GM18526 (cell line): ENCODE data around the gene TBC1D22A.

Experiments
- POLR2A ChIP-seq: IDR thresholded peaks from 3 replicates; pipeline ENCODE4 v1.6.1; 2011; ENCODE audit not compliant: insufficient read length; ENCODE audit errors: extremely low read depth

The TBC1D22A gene

DNA sequence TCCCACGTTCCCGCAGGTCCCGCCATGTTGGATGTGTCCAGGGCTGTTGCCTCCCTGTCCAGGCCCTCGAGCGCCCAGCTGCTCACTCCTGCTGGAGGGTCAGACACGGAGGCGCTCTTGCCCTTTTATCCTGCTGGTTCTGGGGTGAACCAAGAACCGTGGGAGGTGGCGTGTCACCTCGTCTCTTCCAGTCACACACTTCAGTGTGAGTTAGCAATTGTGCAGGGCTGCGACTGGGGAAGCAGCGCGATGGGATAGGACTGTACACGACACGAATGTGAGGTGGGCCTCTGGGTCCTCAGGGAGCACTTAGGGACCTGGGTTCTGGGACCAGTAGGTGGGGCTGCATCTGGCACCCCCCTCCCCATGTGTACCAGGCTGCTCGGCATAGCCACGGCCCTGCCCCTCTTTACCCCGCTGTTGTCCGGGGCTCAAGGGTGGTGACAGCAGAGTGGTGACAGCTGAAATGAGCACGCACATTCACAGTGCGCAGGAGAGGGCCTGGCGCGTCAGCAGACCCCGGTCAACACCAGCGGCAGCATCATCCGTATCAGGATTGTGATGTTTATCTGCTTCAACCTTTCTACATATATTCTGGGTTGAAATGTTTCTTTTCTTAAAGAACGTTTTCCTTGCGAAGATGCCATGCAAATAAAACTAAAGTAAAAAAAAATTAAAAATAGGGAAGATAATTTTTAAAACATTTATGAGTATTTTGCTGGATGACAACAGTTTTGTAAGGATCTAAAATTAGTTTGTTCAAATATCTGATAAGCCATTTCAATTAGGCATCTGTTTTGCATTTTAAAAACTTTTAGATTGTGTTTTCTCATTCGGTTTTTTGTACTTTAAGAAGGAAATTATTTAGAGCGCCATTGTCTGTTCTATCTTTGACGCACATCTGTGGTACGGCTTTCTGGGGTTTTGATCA lies 210.7 kb downstream of the TBC1D22A start:
- TF ChIP-seq POLR2A, result no peak

DNA sequence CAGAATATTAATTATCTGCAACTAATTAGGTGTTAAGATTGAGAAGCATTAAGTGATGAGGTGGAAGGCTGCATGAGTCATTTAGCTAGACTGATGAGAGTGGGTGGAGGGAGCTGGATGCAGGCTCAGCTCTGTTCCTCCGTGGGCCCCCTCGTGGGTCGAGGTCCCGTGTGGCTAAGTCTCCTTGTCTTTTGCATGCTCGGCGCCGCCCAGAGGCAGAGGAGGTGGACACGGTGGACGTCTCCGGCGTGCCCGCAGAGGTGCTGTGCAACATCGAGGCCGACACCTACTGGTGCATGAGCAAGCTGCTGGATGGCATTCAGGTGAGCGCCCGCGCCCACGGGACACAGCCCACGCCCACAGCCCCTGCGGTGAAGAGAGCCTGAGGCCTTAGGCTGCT lies 211.6 kb downstream of the TBC1D22A start:
- no peak for TF ChIP-seq POLR2A

DNA sequence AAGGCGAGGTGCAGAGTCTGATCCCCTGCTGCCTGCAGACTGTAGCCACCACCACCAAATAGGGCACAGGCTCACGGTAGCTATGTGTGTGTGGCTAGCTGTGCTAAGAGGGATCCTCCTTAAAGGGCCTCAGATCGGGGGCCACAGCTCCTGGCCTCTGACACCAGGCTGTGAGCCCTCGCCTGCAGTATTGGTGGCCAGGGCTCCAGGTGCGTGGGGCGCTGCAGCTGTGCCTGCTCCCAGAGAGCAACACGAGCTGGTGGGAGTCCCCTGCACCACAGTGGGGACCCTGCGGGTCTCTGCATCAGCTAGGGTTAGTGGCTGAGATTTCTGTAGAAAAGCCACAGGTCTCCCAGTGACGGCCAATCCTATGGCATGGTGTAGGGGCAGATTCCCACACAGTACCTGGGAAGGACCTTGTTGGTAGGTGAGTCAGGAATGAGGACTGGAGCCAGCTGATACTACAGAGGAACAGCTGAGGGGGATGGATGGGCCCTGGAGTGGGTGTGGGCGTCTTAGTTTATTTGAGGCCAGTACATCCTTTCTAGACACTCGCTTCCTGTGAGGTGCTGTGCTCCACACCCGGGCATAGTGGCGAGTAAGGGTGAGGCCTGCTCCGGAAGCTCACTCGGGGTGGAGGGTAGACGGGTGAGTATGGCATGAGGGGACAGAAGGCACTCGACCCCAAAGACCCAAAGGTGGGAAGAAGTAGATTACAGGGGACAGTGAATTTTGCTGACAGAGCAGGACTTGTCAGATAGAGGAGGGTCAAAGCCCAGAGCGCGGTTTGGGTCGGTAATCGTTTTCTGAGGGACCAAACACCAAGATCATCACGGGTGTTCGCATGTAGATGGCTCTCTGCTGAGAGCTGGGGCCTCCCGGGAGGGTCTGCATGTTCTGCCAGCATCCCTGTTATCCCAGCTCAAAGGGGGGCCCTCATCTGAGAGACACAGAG lies 212.5 kb downstream of the TBC1D22A start:
- no peak for TF ChIP-seq POLR2A

DNA sequence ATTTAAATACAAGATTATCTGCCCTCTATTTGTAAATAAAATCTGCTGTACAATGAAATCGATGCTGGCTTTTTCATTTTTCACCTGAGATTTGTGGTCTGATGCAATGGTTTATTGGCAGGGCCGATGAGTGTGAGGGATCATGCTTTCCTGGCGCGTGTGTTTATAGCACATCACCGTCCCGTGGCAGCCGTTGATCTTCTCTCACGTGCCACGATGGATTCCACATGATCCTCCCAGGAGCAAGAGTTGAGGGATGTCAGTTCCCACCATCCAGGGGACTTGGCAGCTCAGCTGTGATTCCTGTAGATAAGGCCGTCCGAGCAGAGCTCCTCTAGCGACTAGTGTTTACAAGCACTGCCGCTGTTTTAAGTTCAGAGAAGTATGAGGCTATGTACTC lies 213.7 kb downstream of the TBC1D22A start:
- TF ChIP-seq POLR2A, result no peak

DNA sequence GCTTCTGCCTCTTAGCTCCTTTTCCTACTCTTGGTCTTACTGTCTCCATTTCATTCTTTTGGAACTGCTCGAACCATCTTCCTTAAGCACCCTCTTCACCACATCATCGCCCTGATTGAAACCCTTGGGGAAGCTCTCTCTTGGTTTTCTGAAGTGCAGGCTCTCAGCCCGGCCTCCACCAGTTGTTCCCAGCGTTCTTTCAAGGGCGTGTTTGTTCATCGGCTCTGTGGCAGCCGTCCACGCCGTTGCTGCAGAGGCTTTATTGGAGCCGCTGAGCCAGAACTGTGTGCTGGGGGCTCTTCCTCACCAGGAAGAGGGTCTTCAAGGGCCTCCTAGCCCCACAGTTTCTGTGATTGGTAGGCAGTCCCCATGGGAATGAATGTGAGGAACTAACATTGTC lies 214.1 kb downstream of the TBC1D22A start:
- TF ChIP-seq POLR2A, result no peak

DNA sequence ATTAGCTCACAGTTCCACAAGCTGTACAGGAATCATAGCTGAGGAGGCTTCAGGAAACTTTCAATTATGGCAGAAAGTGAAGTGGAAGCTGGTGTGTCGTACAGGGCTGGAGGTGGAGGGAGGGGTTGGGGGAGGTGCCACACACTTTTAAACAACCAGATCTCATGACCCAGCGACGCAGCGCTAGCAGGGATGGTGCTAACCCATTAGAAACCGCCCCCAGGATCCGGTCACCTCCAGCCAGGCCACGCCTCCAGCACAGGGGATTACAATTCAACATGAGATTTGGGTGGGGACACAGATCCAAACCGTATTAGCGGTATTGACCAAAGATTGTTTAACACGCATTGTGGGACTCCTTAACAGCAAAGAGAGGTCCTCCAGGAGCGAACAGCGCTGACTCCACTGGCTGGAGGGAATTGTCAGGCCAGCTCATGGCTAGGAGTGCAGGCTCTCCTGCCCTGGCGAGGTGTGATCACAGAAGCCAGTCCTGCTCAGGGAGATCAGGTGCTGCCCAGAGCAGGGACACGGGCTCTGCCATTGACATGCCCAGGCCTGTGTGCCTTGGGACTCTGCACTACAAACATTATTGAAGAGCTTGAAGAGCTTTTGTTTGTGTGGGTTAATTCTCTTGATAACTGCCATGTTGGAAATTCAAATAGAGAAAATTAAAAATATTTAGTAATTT lies 215.3 kb downstream of the TBC1D22A start:
- TF ChIP-seq POLR2A, result no peak

DNA sequence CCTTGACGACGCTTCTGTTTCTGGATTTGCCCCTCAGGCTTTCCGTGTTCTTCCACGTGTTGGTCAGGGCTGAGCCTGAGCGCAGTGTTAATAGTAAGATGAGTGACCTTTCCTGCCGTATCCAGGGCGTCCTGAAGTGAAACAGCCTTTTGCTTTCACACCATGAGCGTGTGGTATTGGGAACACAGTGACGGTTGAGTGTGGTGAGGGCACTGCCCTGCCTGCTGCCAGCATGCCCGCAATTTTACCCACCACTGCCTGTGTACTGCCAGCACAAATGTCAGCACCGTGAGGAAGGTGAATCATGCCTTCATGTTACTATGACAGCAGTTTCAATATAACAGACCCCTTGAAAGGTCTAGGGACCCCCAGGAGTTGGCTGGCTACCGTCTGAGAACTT lies 217.1 kb downstream of the TBC1D22A start:
- TF ChIP-seq POLR2A, result no peak

DNA sequence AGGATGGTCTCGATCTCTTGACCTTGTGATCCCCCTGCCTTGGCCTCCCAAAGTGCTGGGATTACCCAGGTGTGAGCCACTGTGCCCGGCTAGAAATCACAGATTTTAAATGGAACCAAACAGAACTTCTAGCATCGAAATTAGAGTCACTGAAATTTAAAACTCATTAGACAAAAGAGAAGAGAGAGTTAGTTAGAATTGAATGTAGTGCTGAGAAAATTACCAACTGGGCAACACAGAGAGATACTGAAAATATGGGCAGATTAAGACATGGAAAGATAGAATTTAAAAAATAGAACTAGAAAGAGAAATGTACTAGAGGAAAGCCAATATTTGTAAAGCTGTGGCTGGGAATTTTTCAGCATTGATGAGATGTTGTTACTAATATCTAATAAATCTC lies 217.9 kb downstream of the TBC1D22A start:
- no peak for TF ChIP-seq POLR2A

DNA sequence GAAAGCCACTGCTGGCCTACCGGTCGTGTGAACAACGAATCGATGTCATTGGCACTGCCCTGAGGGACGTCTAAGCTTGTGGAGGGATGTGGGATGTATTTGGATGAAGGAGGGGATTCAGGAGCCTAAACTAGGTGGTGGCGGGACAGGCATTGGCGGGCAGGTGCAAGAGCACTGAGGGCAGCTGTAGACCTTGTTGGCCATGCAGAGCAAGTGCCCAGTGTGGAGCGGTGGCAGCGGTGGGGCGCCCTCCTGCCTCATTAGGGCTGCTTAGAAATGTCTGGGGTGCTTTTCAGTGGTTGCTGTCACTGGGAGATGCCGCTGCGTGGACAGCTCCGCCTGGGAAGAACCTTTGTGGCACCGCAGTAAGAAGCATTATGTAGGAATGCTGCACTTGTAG lies 220.2 kb downstream of the TBC1D22A start:
- no peak for TF ChIP-seq POLR2A

DNA sequence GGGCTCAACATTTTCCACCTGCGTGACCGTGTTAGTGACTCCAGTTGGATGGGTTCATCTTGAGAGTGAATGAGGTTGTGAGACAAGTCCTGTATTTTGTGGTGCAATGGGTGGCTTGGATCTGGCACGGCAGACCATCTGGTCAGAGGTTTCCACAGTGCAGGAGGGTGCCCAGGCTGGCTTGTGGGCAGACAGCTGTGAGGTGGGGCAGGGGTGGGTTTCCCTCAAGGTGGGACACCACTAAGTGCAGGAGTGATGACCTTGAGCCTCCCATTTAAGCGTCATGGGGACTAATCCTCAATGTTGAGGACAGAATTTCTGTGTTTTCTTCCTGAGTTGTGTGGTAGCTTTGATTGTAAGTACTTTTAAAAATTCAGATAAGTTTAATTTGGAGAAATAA lies 220.6 kb downstream of the TBC1D22A start:
- no peak for TF ChIP-seq POLR2A

DNA sequence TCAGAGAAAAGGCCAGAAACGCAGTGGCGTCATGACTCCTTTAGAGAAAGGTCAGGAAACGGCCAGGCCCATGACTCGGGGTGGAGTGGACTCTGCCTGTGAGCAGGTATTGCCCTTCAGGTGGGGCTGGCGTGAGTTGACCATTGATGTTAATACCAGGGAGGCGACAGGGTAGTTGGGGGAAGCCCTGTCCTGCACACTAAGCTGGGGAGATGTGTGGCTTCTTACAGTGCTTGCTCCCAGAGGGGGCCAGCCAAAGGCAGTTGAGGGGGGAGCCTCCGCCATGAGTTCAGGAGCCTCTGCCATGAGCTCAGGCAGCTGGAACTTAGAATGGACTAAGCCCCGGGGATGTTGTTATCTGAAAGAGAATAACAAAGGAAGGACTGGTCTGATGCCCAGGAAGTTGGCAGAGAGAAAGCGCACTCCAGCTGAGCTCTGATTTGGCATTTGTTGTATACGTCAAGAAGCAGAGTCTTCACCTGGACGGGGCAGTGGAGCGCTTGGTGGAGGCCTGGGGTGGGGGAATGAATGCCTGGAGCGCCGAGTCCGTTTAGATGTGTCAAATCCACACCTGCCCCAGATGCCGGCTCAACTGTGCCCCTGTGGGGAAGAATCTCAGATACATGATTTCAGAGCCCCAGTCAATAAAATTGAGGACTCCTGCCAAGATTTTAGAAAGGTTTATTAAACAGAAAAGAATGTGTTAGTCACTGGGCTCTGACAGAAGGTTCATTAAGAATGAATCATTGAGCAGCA lies 222.5 kb downstream of the TBC1D22A start:
- no peak for TF ChIP-seq POLR2A

DNA sequence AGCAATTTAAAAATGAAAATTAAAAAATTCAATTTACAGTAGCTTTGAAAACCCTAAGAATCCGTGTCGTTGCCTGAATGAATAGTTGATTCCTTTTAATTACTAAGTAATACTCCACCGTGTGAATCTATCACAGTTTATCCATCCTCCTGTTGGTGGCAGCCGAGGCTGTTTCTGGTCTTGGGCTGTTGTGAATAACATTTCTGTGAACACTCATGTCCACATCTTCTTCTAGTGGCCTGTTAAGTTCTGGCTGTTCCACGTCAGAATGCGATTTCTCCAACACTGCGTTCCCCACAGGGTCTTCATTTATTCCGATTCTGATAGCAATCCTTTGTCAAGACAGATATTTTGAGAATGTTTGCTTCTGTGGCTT lies 223.0 kb downstream of the TBC1D22A start:
- no peak for TF ChIP-seq POLR2A

DNA sequence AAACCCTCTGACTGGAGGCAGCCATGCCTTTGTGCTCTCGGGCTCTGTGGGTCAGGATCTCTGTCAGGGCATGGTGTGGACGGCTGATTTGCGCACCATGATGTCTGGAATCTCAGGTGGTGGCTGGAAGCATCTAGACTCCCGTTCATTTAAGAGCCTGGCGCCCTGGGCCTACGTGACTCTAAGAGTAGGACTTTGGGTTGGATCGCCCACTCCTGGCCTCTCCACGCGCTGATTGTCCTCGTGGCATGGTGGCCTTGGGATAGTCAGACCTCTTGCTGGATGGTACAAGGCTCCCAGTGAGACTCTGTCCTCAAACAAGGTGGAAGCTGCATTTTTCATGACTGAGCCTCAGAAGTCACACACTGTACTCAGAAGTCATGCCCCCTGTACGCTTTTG lies 224.3 kb downstream of the TBC1D22A start:
- TF ChIP-seq POLR2A, result no peak

DNA sequence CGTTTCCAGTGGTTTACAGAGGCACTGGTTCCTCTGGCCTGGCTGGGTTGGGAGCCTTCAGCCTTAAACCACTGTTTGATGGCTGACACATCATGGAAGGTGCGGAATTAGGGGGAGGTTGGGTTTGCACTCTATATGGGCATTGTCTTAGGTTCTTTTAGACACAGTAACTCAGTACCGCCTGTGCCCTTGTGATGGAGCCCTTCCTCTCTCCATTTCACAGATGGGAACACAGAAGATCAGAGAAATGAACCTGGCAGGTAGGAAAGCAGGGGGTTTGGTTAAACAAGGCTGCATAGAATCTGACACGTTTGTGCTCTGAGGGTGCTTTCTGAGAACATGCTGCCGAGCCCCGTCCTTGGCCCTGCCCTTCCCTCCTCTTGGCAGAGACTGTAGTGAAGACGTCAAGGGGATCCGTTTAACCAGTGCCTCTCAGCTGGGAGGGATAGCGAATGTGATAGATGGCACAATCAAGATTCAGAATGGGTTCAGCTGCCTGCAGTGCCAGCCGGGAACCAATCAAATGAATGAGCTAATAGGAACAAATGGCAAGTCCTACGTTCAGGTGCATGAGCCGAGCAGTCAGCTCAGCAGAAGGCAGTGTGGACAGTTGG lies 228.6 kb downstream of the TBC1D22A start:
- TF ChIP-seq POLR2A, result no peak
